Mesendoderm (in vitro differentiated cells): ENCODE results near the gene CYP4V2.

Experiments used
- DNase-seq: peaks from one replicate; pipeline ENCODE4 v3.0.0; 2013
- H2AK5ac ChIP-seq: 2 replicates; pipeline ENCODE4 v1.6.1; 2013; ENCODE audit warnings: low read length, inconsistent platforms
- H2BK120ac ChIP-seq: 2 replicates; pipeline ENCODE4 v1.6.1; 2013; ENCODE audit warnings: low read depth, mild to moderate bottlenecking, low read length, moderate library complexity, mixed read lengths
- H2BK15ac ChIP-seq: replicated peaks from 2 replicates; pipeline ENCODE4 v1.6.1; 2013; ENCODE audit warnings: low read depth, mild to moderate bottlenecking, moderate library complexity
- H2BK5ac ChIP-seq: 2 replicates; pipeline ENCODE4 v1.6.1; 2013; ENCODE audit warnings: low read length, inconsistent platforms
- H3K18ac ChIP-seq: 2 replicates; pipeline ENCODE4 v1.6.1; 2013; ENCODE audit warnings: mild to moderate bottlenecking, low read length, mixed read lengths
- H3K23ac ChIP-seq: one replicate; pipeline ENCODE4 v1.6.1; 2013; ENCODE audit warnings: low read length
- H3K27ac ChIP-seq: 2 replicates; pipeline ENCODE4 v1.5.1; 2013; ENCODE audit warnings: low read depth, mild to moderate bottlenecking, inconsistent platforms, low read length, moderate library complexity
- H3K27me3 ChIP-seq: 2 replicates; pipeline ENCODE4 v1.6.1; 2013; ENCODE audit warnings: low read length, control low read depth, mild to moderate bottlenecking, inconsistent platforms; ENCODE audit not compliant: insufficient read depth, poor library complexity
- H3K36me3 ChIP-seq: 2 replicates; pipeline ENCODE4 v1.6.1; 2013; ENCODE audit warnings: low read length, inconsistent platforms; ENCODE audit not compliant: control insufficient read depth, insufficient read depth
- H3K4ac ChIP-seq: one replicate; pipeline ENCODE4 v1.6.1; 2013; ENCODE audit warnings: low read depth, mild to moderate bottlenecking, low read length, moderate library complexity
- H3K4me1 ChIP-seq: 2 replicates; pipeline ENCODE4 v1.6.1; 2013; ENCODE audit warnings: low read depth, low read length, inconsistent platforms; ENCODE audit not compliant: control insufficient read depth
- H3K4me2 ChIP-seq: 2 replicates; pipeline ENCODE4 v1.6.1; 2013; ENCODE audit warnings: low read length
- H3K4me3 ChIP-seq: 2 replicates; pipeline ENCODE4 v1.5.1; 2013; ENCODE audit warnings: mild to moderate bottlenecking, low read length
- H3K56ac ChIP-seq: one replicate; pipeline ENCODE4 v1.6.1; 2013; ENCODE audit warnings: low read length
- H3K79me1 ChIP-seq: 2 replicates; pipeline ENCODE4 v1.6.1; 2013; ENCODE audit warnings: low read length, inconsistent platforms
- H3K79me2 ChIP-seq: 2 replicates; pipeline ENCODE4 v1.6.1; 2013; ENCODE audit warnings: mild to moderate bottlenecking, low read length; ENCODE audit not compliant: control insufficient read depth, insufficient read depth
- H3K9ac ChIP-seq: 2 replicates; pipeline ENCODE4 v1.6.1; 2013; ENCODE audit warnings: low read length, inconsistent platforms
- H4K5ac ChIP-seq: one replicate; pipeline ENCODE4 v1.6.1; 2013; ENCODE audit warnings: low read length
- H4K8ac ChIP-seq: one replicate; pipeline ENCODE4 v1.6.1; 2013; ENCODE audit warnings: low read depth, mild to moderate bottlenecking, control low read depth, low read length, moderate library complexity
- WGBS: extraction: QIAGEN DNeasy Blood & Tissue Kit; methylation state at CpG from one replicate; pipeline ENCODE4 v1.1.7; 2013; ENCODE audit warnings: low lambda C conversion rate, missing lambda C conversion rate; ENCODE audit not compliant: insufficient coverage; ENCODE audit errors: extremely low coverage; 5-methylcytosine and 5-hydroxymethylcytosine counted together

CYP4V2 gene

DNA sequence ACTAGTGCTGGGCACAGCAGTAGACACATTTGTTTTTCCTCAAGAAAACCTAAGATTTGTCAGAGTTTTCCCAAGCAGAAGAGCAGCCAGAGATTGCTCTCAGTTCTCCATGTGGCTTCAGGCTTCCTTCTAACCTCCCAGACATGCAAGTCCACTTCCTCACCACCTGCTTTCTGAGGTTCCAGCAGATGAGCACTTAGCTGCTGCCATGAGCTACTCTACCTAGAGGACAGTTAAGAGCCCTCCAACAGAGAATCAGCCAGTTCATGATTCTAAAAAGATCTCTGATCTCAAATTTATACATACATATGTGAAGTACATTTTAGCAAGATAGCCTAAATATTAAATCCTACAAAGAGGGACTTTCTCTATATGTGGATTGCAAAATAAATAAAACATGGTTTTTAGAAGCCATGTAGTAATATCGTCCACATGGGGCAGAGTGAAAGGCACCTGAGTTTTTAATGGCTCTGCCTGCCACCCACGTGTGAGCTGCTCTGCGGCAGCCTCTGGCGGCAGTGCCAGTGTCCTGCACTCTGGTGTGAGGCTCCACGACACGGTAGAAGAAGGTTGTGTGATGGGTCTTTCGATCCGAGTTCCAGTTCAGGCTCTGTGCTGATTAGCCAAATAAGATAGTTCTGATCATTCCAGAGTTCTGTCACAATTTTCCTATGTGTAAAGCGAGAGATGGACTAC is 10.3 kb downstream of the CYP4V2 start:
- Histone ChIP-seq H3K4me1 (no peaks in the 10 kb centered on the region), H2BK15ac (no peak overlapping the region), H3K27me3 (no peaks in the 10 kb centered on the region), H3K79me2 (no peaks in the 10 kb centered on the region), H4K5ac (no peak overlapping the region), H3K4me3 (no peak overlapping the region), H2BK120ac (no peak overlapping the region), H2AK5ac (no peak overlapping the region), H3K36me3 (no peaks in the 10 kb centered on the region), H2BK5ac (no peak overlapping the region), H3K79me1 (no peaks in the 10 kb centered on the region), H3K18ac (no peak overlapping the region), H3K4ac (no peak overlapping the region), H3K4me2 (no peak overlapping the region), H3K9ac (no peak overlapping the region), H3K56ac (no peak overlapping the region), H3K23ac (no peak overlapping the region), H3K27ac (no peak overlapping the region), H4K8ac (no peak overlapping the region)
- DNase-seq: peak; percentile 71
- WGBS: no CpG with 5 or more reads among the region's 9 CpGs

DNA sequence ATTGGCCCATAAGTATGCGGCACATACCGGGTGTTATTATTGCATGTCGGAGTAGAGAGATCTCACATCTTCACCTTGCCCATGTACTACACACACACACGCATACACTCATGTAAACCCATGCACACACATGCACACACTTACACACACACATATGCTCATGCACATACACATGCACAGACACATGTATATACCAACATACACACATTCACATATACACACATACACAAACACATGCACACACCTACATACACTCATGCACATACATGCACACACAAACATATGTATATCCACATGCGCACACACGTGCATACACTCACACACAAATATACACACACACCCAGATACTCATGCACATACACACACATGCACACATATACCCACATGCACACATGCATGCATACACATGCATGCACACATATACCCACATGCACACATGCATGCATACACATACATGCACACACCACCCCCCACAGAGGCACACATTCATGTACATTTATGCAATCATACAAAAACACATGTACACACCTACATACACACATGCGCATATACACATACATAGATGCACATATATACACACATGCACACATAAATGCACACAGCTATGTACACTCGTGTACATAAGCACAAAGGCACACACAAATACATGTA is 11.2 kb downstream of the CYP4V2 start:
- Histone ChIP-seq H3K23ac (no peak overlapping the region), H3K18ac (no peak overlapping the region), H3K4me1 (no peaks in the 10 kb centered on the region), H4K8ac (no peak overlapping the region), H3K27ac (no peak overlapping the region), H3K9ac (no peak overlapping the region), H3K79me2 (no peaks in the 10 kb centered on the region), H3K27me3 (no peaks in the 10 kb centered on the region), H2BK5ac (no peak overlapping the region), H4K5ac (no peak overlapping the region), H3K4ac (no peak overlapping the region), H2AK5ac (no peak overlapping the region), H2BK120ac (no peak overlapping the region), H2BK15ac (no peak overlapping the region), H3K36me3 (no peaks in the 10 kb centered on the region), H3K4me3 (no peak overlapping the region), H3K4me2 (no peak overlapping the region), H3K79me1 (no peaks in the 10 kb centered on the region), H3K56ac (no peak overlapping the region)
- DNase-seq: no peak
- no CpG with 5 or more reads among the region's 8 CpGs for WGBS

DNA sequence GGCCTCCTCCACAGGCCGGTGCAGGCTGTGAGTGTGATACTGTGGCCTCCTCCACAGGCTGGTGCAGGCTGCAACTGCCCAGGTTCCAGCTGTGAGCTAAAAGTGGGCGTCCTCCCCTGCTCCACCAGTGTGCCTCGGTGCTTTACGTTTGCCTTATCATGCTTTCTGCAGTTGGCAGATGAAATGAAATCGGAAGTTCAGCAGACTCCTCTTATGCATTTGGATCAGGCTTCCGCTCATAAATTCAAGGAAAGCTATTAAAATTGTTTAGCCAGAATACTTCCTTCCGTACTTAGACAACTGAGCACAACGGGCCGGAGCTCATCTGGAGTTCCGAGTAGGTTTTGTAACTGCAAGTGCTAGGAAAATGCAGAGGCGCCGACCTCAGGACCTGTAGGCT is 12.0 kb downstream of the CYP4V2 start:
- H2BK15ac ChIP-seq: no peak overlapping the region
- no peak overlapping the region for H2AK5ac ChIP-seq
- H4K5ac ChIP-seq: no peak overlapping the region
- H4K8ac ChIP-seq: no peak overlapping the region
- no peak for DNase-seq
- H3K18ac ChIP-seq: no peak overlapping the region
- no peaks in the 10 kb centered on the region for H3K79me1 ChIP-seq
- H3K4me1 ChIP-seq: no peaks in the 10 kb centered on the region
- no peak overlapping the region for H3K23ac ChIP-seq
- H3K79me2 ChIP-seq: no peaks in the 10 kb centered on the region
- no peaks in the 10 kb centered on the region for H3K27me3 ChIP-seq
- H3K36me3 ChIP-seq: no peaks in the 10 kb centered on the region
- no peak overlapping the region for H3K4ac ChIP-seq
- H3K9ac ChIP-seq: no peak overlapping the region
- WGBS: no CpG with 5 or more reads among the region's 12 CpGs
- no peak overlapping the region for H2BK5ac ChIP-seq
- no peak overlapping the region for H2BK120ac ChIP-seq
- no peak overlapping the region for H3K27ac ChIP-seq
- no peak overlapping the region for H3K4me2 ChIP-seq
- H3K56ac ChIP-seq: no peak overlapping the region
- H3K4me3 ChIP-seq: no peak overlapping the region

DNA sequence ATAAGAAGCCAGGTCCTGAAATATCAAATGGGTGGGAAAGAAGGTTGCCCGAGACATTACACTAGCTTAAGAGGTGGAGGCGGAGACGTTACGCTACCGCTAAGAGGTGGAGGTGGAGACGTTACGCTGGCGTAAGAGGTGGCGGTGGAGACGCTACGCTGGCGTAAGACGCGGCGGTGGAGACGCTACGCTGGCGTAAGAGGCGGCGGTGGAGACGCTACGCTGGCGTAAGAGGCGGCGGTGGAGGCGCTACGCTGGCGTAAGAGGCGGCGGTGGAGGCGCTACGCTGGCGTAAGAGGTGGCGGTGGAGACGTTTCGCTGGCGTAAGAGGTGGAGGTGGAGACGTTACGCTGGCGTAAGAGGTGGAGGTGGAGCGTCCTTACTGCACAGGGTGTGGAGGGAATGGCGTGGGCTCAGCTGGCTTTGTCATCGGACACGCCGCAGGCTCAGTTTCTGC is 12.8 kb downstream of the CYP4V2 start:
- Histone ChIP-seq H3K79me2 (no peaks in the 10 kb centered on the region), H3K9ac (no peak overlapping the region), H4K5ac (no peak overlapping the region), H3K36me3 (no peaks in the 10 kb centered on the region), H3K4me1 (no peaks in the 10 kb centered on the region), H2BK120ac (no peak overlapping the region), H3K79me1 (no peaks in the 10 kb centered on the region), H3K4me2 (no peak overlapping the region), H3K27me3 (no peaks in the 10 kb centered on the region), H3K18ac (no peak overlapping the region), H2AK5ac (no peak overlapping the region), H4K8ac (no peak overlapping the region), H3K4ac (no peak overlapping the region), H3K27ac (no peak overlapping the region), H3K23ac (no peak overlapping the region), H3K56ac (no peak overlapping the region), H2BK5ac (no peak overlapping the region), H3K4me3 (no peak overlapping the region), H2BK15ac (no peak overlapping the region)
- DNase-seq: peak; percentile 6
- WGBS: no CpG with 5 or more reads among the region's 45 CpGs

DNA sequence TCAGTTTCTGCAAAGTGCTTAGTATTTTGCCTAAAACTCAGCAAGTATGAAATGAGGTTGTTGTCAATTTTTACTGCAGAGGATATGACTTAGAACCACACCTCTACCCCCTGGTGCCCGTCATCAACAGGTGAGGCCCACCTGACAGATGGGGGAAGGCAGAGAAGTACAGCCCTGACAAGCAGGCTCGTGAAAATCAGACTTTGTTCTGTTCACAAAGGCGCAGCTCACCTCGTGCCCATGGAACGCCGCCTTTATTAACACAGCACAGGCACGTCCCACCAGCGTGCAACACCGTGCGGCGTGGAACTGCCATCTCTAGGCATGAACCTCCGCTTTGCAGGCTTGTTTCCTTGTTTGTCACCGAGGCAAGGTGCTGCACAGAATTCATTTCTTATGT is 13.3 kb downstream of the CYP4V2 start:
- no peak overlapping the region for H3K18ac ChIP-seq
- no peaks in the 10 kb centered on the region for H3K27me3 ChIP-seq
- no peak overlapping the region for H3K4ac ChIP-seq
- H3K4me1 ChIP-seq: no peaks in the 10 kb centered on the region
- no peak overlapping the region for H3K56ac ChIP-seq
- no peaks in the 10 kb centered on the region for H3K36me3 ChIP-seq
- H3K4me2 ChIP-seq: no peak overlapping the region
- H4K8ac ChIP-seq: no peak overlapping the region
- no peak overlapping the region for H3K23ac ChIP-seq
- H2BK5ac ChIP-seq: no peak overlapping the region
- H3K27ac ChIP-seq: no peak overlapping the region
- no peak overlapping the region for H3K4me3 ChIP-seq
- H2AK5ac ChIP-seq: no peak overlapping the region
- H4K5ac ChIP-seq: no peak overlapping the region
- no peaks in the 10 kb centered on the region for H3K79me1 ChIP-seq
- H2BK120ac ChIP-seq: no peak overlapping the region
- no CpG with 5 or more reads among the region's 13 CpGs for WGBS
- DNase-seq: no peak
- H3K9ac ChIP-seq: no peak overlapping the region
- H3K79me2 ChIP-seq: no peaks in the 10 kb centered on the region
- H2BK15ac ChIP-seq: no peak overlapping the region
